ENCODE measurements around the gene C9orf153.

DNA sequence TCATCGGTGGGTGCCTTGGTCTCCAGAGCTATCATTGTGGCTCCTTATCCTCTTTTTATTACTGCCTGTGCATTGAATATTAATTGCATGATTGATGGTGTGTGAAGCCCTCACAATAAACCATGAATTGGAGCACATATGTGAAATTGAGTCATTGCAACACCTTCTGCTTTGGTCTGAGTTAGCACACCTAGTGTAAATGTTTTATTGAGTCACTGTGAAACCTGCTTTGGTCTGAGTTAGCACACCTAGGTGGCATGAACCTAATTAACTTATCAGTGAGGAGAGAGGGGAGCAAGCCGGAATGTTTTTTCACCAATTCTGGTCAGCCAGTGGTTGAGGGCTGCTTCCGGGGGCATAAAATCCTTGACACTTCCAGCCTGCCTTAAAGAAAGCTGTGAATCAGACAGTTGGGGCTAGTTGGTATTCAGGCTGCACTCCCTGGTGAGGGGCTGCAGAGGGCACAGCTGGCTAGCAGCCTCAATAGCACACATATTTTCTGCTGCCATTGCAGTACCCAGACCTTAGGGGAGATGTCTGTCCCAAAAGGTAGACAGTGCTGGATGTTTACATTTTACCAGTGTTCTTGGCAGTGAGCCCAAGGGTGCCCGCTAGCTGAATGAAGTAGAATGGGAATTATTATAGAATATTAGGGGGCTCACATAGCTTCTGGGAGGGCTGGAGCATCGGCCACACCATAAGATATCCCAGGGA, 83.6 kb downstream of the C9orf153 start:
- TF ChIP-seq, protein P1, sequence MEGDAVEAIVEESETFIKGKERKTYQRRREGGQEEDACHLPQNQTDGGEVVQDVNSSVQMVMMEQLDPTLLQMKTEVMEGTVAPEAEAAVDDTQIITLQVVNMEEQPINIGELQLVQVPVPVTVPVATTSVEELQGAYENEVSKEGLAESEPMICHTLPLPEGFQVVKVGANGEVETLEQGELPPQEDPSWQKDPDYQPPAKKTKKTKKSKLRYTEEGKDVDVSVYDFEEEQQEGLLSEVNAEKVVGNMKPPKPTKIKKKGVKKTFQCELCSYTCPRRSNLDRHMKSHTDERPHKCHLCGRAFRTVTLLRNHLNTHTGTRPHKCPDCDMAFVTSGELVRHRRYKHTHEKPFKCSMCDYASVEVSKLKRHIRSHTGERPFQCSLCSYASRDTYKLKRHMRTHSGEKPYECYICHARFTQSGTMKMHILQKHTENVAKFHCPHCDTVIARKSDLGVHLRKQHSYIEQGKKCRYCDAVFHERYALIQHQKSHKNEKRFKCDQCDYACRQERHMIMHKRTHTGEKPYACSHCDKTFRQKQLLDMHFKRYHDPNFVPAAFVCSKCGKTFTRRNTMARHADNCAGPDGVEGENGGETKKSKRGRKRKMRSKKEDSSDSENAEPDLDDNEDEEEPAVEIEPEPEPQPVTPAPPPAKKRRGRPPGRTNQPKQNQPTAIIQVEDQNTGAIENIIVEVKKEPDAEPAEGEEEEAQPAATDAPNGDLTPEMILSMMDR (IDR thresholded peaks at IDR 0.05), result no peak
- no peak for TF ChIP-seq POLR2A (IDR thresholded peaks at IDR 0.05)

All from heart left ventricle (tissue), 13 donors.